ENCODE results near the gene ETDA. TPM values are rescaled to one million over a fixed set of nuclear protein-coding genes. Genes with fewer than 3 reads are reported as not detected.

ETDA gene
- total and polyA plus RNA-seq, 2 of the 8 experiments (the other 6 are each of a cell fraction or from before 2014, with no cell fraction given) = not detected

GRCh38 chrX:135264206-135264605 is 12.3 kb downstream of the ETDA start:
- TF ChIP-seq TBP (IDR thresholded peaks at IDR 0.05; ENCODE audit: low read depth, low read length) (no peak), SIN3A (conservative IDR thresholded peaks at IDR 0.05 in 1 of 2, IDR thresholded peaks at IDR 0.05 in 1 of 2; ENCODE audit: low read depth in 1 of 2, low read length in 2 of 2) (no peak), BRCA1 (IDR thresholded peaks at IDR 0.05; ENCODE audit: low read depth, low read length) (no peak), BCL11A (IDR thresholded peaks at IDR 0.05; ENCODE audit: low read depth in 2 of 2, low read length in 2 of 2) (no peak), CBX5 (IDR thresholded peaks at IDR 0.05; ENCODE audit: low read depth, low read length) (no peak)
- H2BK120ac ChIP-seq (replicated peaks; ENCODE audit: low read depth, low read length) = no peak overlapping the region
- no peak overlapping the region for H3K56ac ChIP-seq (replicated peaks; ENCODE audit: insufficient read length, low read depth, low read length)
- no peak overlapping the region for H2AFZ ChIP-seq (ENCODE audit: low read length)
- no peak overlapping the region for H2BK15ac ChIP-seq (ENCODE audit: low read length)
- H3K27me3 ChIP-seq (replicated peaks in 1 of 4; ENCODE audit: control insufficient read depth in 3 of 4, extremely low read depth in 1 of 4, insufficient read depth in 3 of 4, low read length in 3 of 4) = no peaks in the 10 kb centered on the region
- H3K79me1 ChIP-seq (ENCODE audit: low read depth, low read length) = no peaks in the 10 kb centered on the region
- no peak overlapping the region for H3K18ac ChIP-seq (ENCODE audit: extremely low read depth, low read length)
- H3K9me3 ChIP-seq (ENCODE audit: insufficient read depth in 2 of 2, low read depth in 1 of 2, low read length in 1 of 2) = no peaks in the 10 kb centered on the region; a peak in 1 of 4 replicates
- H4K20me1 ChIP-seq (replicated peaks in 1 of 2; ENCODE audit: control insufficient read depth in 1 of 2, insufficient read depth in 2 of 2, low read length in 2 of 2) = no peaks in the 10 kb centered on the region
- H3K27ac ChIP-seq (ENCODE audit: low read depth, low read length) = no peak overlapping the region
- H3K4me2 ChIP-seq (ENCODE audit: insufficient read depth in 1 of 2, low read depth in 2 of 2, low read length in 2 of 2) = no peak overlapping the region
- no peak overlapping the region for H3K14ac ChIP-seq (ENCODE audit: insufficient read length)
- CTCF ChIA-PET (ENCODE audit: partially characterized antibody) = no interaction called here
- H3K4me1 ChIP-seq (replicated peaks in 1 of 4; ENCODE audit: control insufficient read depth in 3 of 4, insufficient read depth in 4 of 4, low read length in 3 of 4) = no peaks in the 10 kb centered on the region
- H2BK12ac ChIP-seq (ENCODE audit: low read depth, low read length) = no peak overlapping the region
- H3K36me3 ChIP-seq (ENCODE audit: control insufficient read depth in 2 of 4, insufficient read depth in 4 of 4, low read length in 3 of 4) = no peaks in the 10 kb centered on the region
- DNase-seq (ENCODE audit: low read depth in 1 of 2, low spot score in 2 of 2) = no peak
- no peak overlapping the region for H4K91ac ChIP-seq (replicated peaks; ENCODE audit: insufficient read length, low read length)
- H3K79me2 ChIP-seq (ENCODE audit: control insufficient read depth in 1 of 2, insufficient read depth in 2 of 2, low read length in 2 of 2) = no peaks in the 10 kb centered on the region
- H3K4ac ChIP-seq (replicated peaks; ENCODE audit: insufficient read length, low read depth, low read length) = no peak overlapping the region
- H2BK5ac ChIP-seq (ENCODE audit: low read depth, low read length) = no peak overlapping the region
- H2AK5ac ChIP-seq (ENCODE audit: low read depth, low read length) = no peak overlapping the region
- FAIRE-seq = no peak
- no peak overlapping the region for H2BK20ac ChIP-seq (ENCODE audit: low read length)
- POLR2A ChIA-PET (ENCODE audit: partially characterized antibody) = no interaction called here
- no peak overlapping the region for H3K23ac ChIP-seq (ENCODE audit: insufficient read length)
- 86% methylated on average over 3 of the region's 4 CpGs; no CpG with 5 or more reads in 1 of the 2 experiments for WGBS, 2 experiments (ENCODE audit: extremely low coverage in 1 of 2, insufficient coverage in 1 of 2, insufficient read length in 1 of 2, insufficient replicate concordance in 2 of 2, low coverage in 1 of 2, low lambda C conversion rate in 2 of 2, missing lambda C conversion rate in 1 of 2)
- H3K23me2 ChIP-seq (ENCODE audit: low read depth, low read length) = no peaks in the 10 kb centered on the region
- H4K8ac ChIP-seq (ENCODE audit: extremely low read depth, insufficient read depth, low read length) = no peak overlapping the region
- no peak overlapping the region for H4K5ac ChIP-seq (ENCODE audit: insufficient read length, low read depth, low read length)
- H3K9ac ChIP-seq (replicated peaks in 1 of 4; ENCODE audit: extremely low read depth in 1 of 4, low read depth in 3 of 4, low read length in 3 of 4) = no peak overlapping the region
- no peak overlapping the region for H3K4me3 ChIP-seq (ENCODE audit: extremely low read depth in 1 of 4, insufficient read depth in 2 of 4, low read depth in 3 of 4, low read length in 4 of 4)

Data from H1 (cell line).